OCI-LY3 (cell line): Measurements from ENCODE around the gene C17orf113.

Experiments used
- H2AFZ ChIP-seq: fragments of 200-600, 300-600 bp; shearing (Covaris generic); 2 replicates; pipeline ENCODE4 v1.6.0; 2014; ENCODE audit warnings: antibody characterized with exemption, low read depth, low read length
- H3K27ac ChIP-seq: fragments of 200-600, 300-600 bp; sonication (generic); 2 replicates; pipeline ENCODE4 v1.5.1; 2014; ENCODE audit warnings: mild to moderate bottlenecking, low read length, moderate library complexity, mixed read lengths
- H3K27me3 ChIP-seq: fragments of 200-600, 300-600 bp; sonication (generic); 2 replicates; pipeline ENCODE4 v1.6.1; 2014; ENCODE audit warnings: low read depth, low read length, mixed read lengths
- H3K36me3 ChIP-seq: fragments of 200-600, 300-600 bp; sonication (generic); replicated peaks from 2 replicates; pipeline ENCODE3; 2014; ENCODE audit warnings: low read depth, low read length, mixed read lengths
- H3K4me1 ChIP-seq: fragments of 300-600, 200-600 bp; sonication (generic); 2 replicates; pipeline ENCODE4 v1.6.1; 2014; ENCODE audit warnings: low read length, mixed read lengths
- H3K4me2 ChIP-seq: fragments of 200-600, 300-600 bp; sonication (generic); 2 replicates; pipeline ENCODE4 v1.6.1; 2014; ENCODE audit warnings: low read length, mixed read lengths
- H3K4me3 ChIP-seq: fragments of 300-600, 200-600 bp; sonication (generic); 2 replicates; pipeline ENCODE4 v1.5.1; 2014; ENCODE audit warnings: antibody characterized with exemption, mild to moderate bottlenecking, low read length, moderate library complexity
- H3K79me2 ChIP-seq: fragments of 300-600, 200-600 bp; shearing (Covaris generic); 2 replicates; pipeline ENCODE4 v1.6.1; 2014; ENCODE audit warnings: mild to moderate bottlenecking, low read length, mixed read lengths
- H3K9ac ChIP-seq: fragments of 300-600, 200-600 bp; shearing (Covaris generic); 2 replicates; pipeline ENCODE4 v1.6.0; 2014; ENCODE audit warnings: mild to moderate bottlenecking, low read length, moderate library complexity
- H3K9me3 ChIP-seq: fragments of 200-600, 300-600 bp; shearing (Covaris generic); 2 replicates; pipeline ENCODE4 v1.6.1; 2014; ENCODE audit warnings: low read length, mixed read lengths; ENCODE audit not compliant: insufficient read depth
- H4K20me1 ChIP-seq: fragments of 200-600, 300-600 bp; sonication (generic); 2 replicates; pipeline ENCODE4 v1.6.1; 2016; ENCODE audit warnings: low read length, mixed read lengths; ENCODE audit not compliant: insufficient read depth
- EZH2phosphoT487 ChIP-seq: fragments of 200-600 bp; shearing (Covaris generic); IDR thresholded peaks from 2 replicates; pipeline ENCODE4 v1.6.1; 2018; ENCODE audit warnings: antibody characterized with exemption, mixed run types, low read depth
- TF ChIP-seq, protein P1 (sequence below): fragments of 200-600, 300-600 bp; sonication (generic); IDR thresholded peaks from 2 replicates; pipeline ENCODE4 v1.5.1; 2014; ENCODE audit warnings: antibody characterized with exemption, low read length, low read depth

C17orf113 gene

GRCh38 chr17:42087736-42088705 is 37.6 kb upstream of the C17orf113 start:
- H3K4me2 ChIP-seq: no peak overlapping the region
- no peak overlapping the region for H3K27ac ChIP-seq
- H4K20me1 ChIP-seq: peaks cover 88% of the 10 kb centered on the region
- H3K9me3 ChIP-seq: no peaks in the 10 kb centered on the region
- H3K4me3 ChIP-seq: no peak overlapping the region
- H3K9ac ChIP-seq: no peak overlapping the region
- H2AFZ ChIP-seq: no peak overlapping the region
- peaks cover 100% of the 10 kb centered on the region for H3K79me2 ChIP-seq
- H3K36me3 ChIP-seq: peaks cover 16% of the 10 kb centered on the region
- TF ChIP-seq, protein P1, sequence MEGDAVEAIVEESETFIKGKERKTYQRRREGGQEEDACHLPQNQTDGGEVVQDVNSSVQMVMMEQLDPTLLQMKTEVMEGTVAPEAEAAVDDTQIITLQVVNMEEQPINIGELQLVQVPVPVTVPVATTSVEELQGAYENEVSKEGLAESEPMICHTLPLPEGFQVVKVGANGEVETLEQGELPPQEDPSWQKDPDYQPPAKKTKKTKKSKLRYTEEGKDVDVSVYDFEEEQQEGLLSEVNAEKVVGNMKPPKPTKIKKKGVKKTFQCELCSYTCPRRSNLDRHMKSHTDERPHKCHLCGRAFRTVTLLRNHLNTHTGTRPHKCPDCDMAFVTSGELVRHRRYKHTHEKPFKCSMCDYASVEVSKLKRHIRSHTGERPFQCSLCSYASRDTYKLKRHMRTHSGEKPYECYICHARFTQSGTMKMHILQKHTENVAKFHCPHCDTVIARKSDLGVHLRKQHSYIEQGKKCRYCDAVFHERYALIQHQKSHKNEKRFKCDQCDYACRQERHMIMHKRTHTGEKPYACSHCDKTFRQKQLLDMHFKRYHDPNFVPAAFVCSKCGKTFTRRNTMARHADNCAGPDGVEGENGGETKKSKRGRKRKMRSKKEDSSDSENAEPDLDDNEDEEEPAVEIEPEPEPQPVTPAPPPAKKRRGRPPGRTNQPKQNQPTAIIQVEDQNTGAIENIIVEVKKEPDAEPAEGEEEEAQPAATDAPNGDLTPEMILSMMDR: no peak
- no peak for TF ChIP-seq EZH2phosphoT487
- no peaks in the 10 kb centered on the region for H3K4me1 ChIP-seq
- H3K27me3 ChIP-seq: no peaks in the 10 kb centered on the region

- H3K27ac ChIP-seq: no peak overlapping the region
- H3K4me2 ChIP-seq: no peak overlapping the region
- no peaks in the 10 kb centered on the region for H3K4me1 ChIP-seq
- no peak overlapping the region for H3K9ac ChIP-seq
- H3K79me2 ChIP-seq: peaks cover 100% of the 10 kb centered on the region
- H4K20me1 ChIP-seq: peaks cover 88% of the 10 kb centered on the region
- H2AFZ ChIP-seq: no peak overlapping the region
- H3K36me3 ChIP-seq: peaks cover 16% of the 10 kb centered on the region
- no peaks in the 10 kb centered on the region for H3K27me3 ChIP-seq
- TF ChIP-seq EZH2phosphoT487: no peak
- TF ChIP-seq, protein P1: no peak
- no peaks in the 10 kb centered on the region for H3K9me3 ChIP-seq
- H3K4me3 ChIP-seq: no peak overlapping the region
Observed at GRCh38 chr17:42087042-42087701, 36.8 kb upstream of the C17orf113 start.

DNA sequence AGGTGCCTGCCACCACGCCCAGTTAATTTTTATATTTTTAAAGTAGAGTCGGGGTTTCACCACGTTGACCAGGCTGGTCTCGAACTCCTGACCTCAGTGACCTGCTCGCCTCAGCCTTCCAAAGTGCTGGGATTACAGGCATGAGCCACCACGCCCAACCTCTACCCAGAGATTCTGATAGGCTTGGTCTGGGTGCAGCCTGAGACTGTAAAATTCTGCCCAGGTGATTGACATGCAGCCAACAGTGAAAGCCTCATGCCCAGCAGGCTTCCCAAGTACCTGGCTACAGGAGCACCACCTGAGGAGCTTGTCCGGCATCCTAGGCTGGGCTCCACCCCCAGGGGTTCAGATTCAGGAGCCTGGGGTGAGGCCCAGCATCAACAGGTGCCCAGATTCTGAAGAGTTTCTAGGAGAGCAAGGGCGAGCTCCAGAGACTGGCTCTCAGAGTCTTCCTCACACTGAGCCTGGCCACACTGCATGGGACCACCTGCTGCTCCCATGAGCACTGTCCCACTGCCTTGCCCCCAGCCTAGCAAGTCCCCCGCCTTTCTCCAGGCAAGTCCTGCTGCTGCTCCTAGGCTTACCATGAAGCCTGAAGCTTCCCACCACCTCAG is 31.2 kb upstream of the C17orf113 start:
- H4K20me1 ChIP-seq: peaks cover 93% of the 10 kb centered on the region
- TF ChIP-seq, protein P1: no peak
- no peak for TF ChIP-seq EZH2phosphoT487
- no peak overlapping the region for H2AFZ ChIP-seq
- H3K27me3 ChIP-seq: no peaks in the 10 kb centered on the region
- no peak overlapping the region for H3K4me2 ChIP-seq
- H3K79me2 ChIP-seq: peaks cover 98% of the 10 kb centered on the region
- peaks cover 30% of the 10 kb centered on the region for H3K36me3 ChIP-seq
- H3K27ac ChIP-seq: no peak overlapping the region
- no peak overlapping the region for H3K4me3 ChIP-seq
- no peaks in the 10 kb centered on the region for H3K9me3 ChIP-seq
- no peak overlapping the region for H3K9ac ChIP-seq
- no peaks in the 10 kb centered on the region for H3K4me1 ChIP-seq

GRCh38 chr17:42079541-42079940 is 29.1 kb upstream of the C17orf113 start:
- no peaks in the 10 kb centered on the region for H3K9me3 ChIP-seq
- H2AFZ ChIP-seq: no peak overlapping the region
- H3K27ac ChIP-seq: no peak overlapping the region
- no peak overlapping the region for H3K9ac ChIP-seq
- no peaks in the 10 kb centered on the region for H3K27me3 ChIP-seq
- peaks cover 93% of the 10 kb centered on the region for H4K20me1 ChIP-seq
- H3K4me1 ChIP-seq: no peaks in the 10 kb centered on the region
- no peak for TF ChIP-seq EZH2phosphoT487
- TF ChIP-seq, protein P1: no peak
- H3K36me3 ChIP-seq: peaks cover 41% of the 10 kb centered on the region
- peaks cover 96% of the 10 kb centered on the region for H3K79me2 ChIP-seq
- H3K4me2 ChIP-seq: no peak overlapping the region
- no peak overlapping the region for H3K4me3 ChIP-seq
